Measurements from ENCODE around the gene GLRX. TPM values are rescaled to one million over a fixed set of nuclear protein-coding genes. Genes with fewer than 3 reads are reported as not detected.

GLRX gene
- total RNA-seq, 2 experiments from 2014 or later = 52.9 to 80.5 TPM

DNA sequence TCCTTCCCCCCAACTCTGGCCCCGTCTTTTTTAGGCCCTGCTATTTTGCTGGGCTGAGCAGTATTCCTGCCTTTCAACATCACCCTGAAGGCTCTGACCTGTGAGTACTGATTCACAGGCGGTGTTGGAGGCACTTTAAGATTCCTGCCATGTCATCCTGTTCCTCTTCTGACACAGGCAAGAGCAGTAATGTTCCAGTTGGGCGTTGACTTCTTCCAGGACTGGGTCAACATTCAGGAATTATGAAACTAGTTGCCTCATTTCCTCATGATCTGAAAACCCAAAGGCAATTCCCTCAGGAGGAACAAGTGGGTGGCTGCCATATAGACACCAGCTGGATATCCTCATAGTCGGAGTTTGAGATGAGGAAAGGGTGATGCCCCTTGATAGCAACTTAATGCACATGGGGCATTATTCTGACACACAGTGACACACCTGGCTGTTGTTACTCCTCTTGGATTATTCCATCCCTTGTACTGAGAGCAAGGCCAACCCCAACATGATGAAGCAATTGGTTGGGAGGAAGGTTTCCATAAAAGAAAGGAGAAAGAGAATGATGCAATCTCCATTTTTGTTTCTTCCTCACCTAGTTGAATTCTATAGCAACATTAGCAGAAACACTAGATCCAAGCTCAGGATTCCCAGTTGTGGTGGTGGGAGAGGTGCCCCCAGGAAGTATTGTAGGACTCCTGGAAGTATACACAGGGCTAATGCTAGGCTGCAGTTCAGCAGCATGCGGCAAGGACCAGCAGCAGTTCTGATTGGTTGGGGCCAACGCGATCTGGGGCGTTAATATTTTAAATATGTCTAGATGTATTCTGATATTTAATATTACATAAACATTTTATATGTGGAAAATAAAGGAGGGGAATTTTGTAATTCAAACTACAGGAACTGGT lies 19.6 kb upstream of the GLRX start:
- Histone ChIP-seq H3K4me2 (ENCODE audit: low read length) (no peak overlapping the region), H4K20me1 (ENCODE audit: insufficient read depth, low read length) (no peaks in the 10 kb centered on the region), H3K4me1 (ENCODE audit: insufficient read depth, low read length, poor library complexity, severe bottlenecking) (peaks cover 6% of the 10 kb centered on the region), H3K27ac (ENCODE audit: low read depth, low read length, poor library complexity, severe bottlenecking) (no peak overlapping the region), H3K4me3 (ENCODE audit: low read depth, low read length, poor library complexity, severe bottlenecking) (no peak overlapping the region), H3K79me2 (ENCODE audit: insufficient read depth, low read depth, low read length) (no peaks in the 10 kb centered on the region), H3K9me2 (ENCODE audit: insufficient read depth, low read length) (no peaks in the 10 kb centered on the region), H3K36me3 (ENCODE audit: insufficient read depth, low read length) (no peaks in the 10 kb centered on the region), H3K9me3 (ENCODE audit: low read length) (no peaks in the 10 kb centered on the region), H2AFZ (ENCODE audit: low read length) (no peak overlapping the region)
- intact Hi-C loops (cut with micrococcal nuclease; ENCODE audit: unreplicated experiment) = no loop called here
- BruUV-seq (replicated peaks) = no TSS peak
- TF ChIP-seq, protein P1, sequence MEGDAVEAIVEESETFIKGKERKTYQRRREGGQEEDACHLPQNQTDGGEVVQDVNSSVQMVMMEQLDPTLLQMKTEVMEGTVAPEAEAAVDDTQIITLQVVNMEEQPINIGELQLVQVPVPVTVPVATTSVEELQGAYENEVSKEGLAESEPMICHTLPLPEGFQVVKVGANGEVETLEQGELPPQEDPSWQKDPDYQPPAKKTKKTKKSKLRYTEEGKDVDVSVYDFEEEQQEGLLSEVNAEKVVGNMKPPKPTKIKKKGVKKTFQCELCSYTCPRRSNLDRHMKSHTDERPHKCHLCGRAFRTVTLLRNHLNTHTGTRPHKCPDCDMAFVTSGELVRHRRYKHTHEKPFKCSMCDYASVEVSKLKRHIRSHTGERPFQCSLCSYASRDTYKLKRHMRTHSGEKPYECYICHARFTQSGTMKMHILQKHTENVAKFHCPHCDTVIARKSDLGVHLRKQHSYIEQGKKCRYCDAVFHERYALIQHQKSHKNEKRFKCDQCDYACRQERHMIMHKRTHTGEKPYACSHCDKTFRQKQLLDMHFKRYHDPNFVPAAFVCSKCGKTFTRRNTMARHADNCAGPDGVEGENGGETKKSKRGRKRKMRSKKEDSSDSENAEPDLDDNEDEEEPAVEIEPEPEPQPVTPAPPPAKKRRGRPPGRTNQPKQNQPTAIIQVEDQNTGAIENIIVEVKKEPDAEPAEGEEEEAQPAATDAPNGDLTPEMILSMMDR (conservative IDR thresholded peaks at IDR 0.05; ENCODE audit: low read length) = no peak
- CTCF ChIA-PET (ENCODE audit: unreplicated experiment) = interaction anchor here (3.3 kb wide), 1 partner anchor 61 kb away, joined by 11 read pairs; no protein-coding TSS in a partner anchor
- no peak for DNase-seq (ENCODE audit: low spot score)
- POLR2A ChIA-PET = interaction anchor here (0.7 to 2.0 kb wide), 3 partner anchors 56 to 195 kb away, joined by 3 to 5 read pairs (median 3); partner anchors contain the start of gene RFESD

DNA sequence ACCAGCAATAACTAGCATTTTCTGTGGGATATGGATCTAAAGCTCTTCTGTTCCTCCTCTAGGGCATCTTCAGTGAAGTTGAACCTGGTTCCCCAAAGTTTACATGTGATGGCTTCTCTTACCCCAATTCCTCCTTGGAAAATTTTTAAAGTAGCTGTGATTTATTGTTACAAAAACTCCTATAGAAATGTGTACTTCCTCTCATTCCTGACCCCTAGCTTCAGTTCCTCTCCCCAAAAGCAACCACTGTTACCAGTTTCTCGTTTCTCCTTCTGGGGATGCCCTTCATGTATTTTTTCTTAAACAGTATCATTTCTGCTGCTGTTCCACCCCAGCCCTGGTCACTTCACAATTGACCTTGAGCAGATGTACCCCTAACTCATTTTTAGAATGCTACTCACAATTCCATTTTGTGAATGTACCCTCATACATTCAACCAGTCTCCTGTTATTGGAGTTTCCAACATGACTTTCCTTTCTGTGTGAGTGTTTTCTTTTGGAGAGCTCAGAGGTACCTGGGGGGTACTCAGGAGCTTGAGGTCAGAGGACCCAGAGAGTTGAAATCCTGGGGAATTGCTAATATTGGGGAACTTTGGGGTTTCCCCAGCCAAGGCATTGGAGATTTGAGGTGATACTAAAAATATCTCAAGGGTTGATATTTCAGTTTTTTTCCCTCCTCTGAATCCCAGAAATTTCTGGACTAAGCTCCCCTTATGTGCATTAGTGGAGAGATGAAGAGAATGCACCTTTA lies 18.6 kb upstream of the GLRX start:
- DNase-seq (ENCODE audit: low spot score) = no peak
- peaks cover 12% of the 10 kb centered on the region for H3K4me1 ChIP-seq (ENCODE audit: insufficient read depth, low read length, poor library complexity, severe bottlenecking)
- no peak overlapping the region for H3K4me3 ChIP-seq (ENCODE audit: low read depth, low read length, poor library complexity, severe bottlenecking)
- H4K20me1 ChIP-seq (ENCODE audit: insufficient read depth, low read length) = no peaks in the 10 kb centered on the region
- no peaks in the 10 kb centered on the region for H3K79me2 ChIP-seq (ENCODE audit: insufficient read depth, low read depth, low read length)
- H3K9me2 ChIP-seq (ENCODE audit: insufficient read depth, low read length) = no peaks in the 10 kb centered on the region
- no TSS peak for BruUV-seq (replicated peaks)
- no peak overlapping the region for H2AFZ ChIP-seq (ENCODE audit: low read length)
- no peaks in the 10 kb centered on the region for H3K9me3 ChIP-seq (ENCODE audit: low read length)
- intact Hi-C loops (cut with micrococcal nuclease; ENCODE audit: unreplicated experiment) = no loop called here
- no peak overlapping the region for H3K27ac ChIP-seq (ENCODE audit: low read depth, low read length, poor library complexity, severe bottlenecking)
- H3K36me3 ChIP-seq (ENCODE audit: insufficient read depth, low read length) = no peaks in the 10 kb centered on the region
- POLR2A ChIA-PET = interaction anchor here (0.9 to 2.0 kb wide), 3 partner anchors 55 to 194 kb away, joined by 3 to 5 read pairs (median 3); partner anchors contain the start of gene RFESD
- CTCF ChIA-PET (ENCODE audit: unreplicated experiment) = interaction anchor here (3.3 kb wide), 1 partner anchor 60 kb away, joined by 11 read pairs; no protein-coding TSS in a partner anchor
- H3K4me2 ChIP-seq (ENCODE audit: low read length) = no peak overlapping the region
- TF ChIP-seq, protein P1 (conservative IDR thresholded peaks at IDR 0.05; ENCODE audit: low read length) = no peak
- TF ChIP-seq EZH2phosphoT487 (IDR thresholded peaks at IDR 0.05; ENCODE audit: borderline replicate concordance, low read depth, low read length) = no peak
